ENCODE data around the gene KIF7. TPM values are rescaled to one million over a fixed set of nuclear protein-coding genes. Genes with fewer than 3 reads are reported as not detected.

KIF7 gene
- total and polyA plus RNA-seq, 2 of the 4 experiments (the other 2 are of a cell fraction) = 5.0 to 9.0 TPM

GRCh38 chr15:89679212-89679611, 23.9 kb upstream of the KIF7 start, which contains the start of gene PLIN1:
PLIN1 (minus strand) TSS chr15:89679367; CDS start chr15:89677489, 1,878 bp downstream.
- Histone ChIP-seq H3K18ac (ENCODE audit: low read depth, low read length) (no peak within 1 kb of the TSS), H3K9me1 (ENCODE audit: insufficient read depth, low read length) (peaks cover 8% of the 10 kb centered on the region; the same call in 1 of the 2 replicates), H2BK120ac (ENCODE audit: low read depth, low read length) (no peak within 1 kb of the TSS), H2BK5ac (ENCODE audit: low read depth, low read length, poor library complexity, severe bottlenecking) (no peak within 1 kb of the TSS), H3K4me3 (ENCODE audit: insufficient read depth, low read depth, low read length) (no peak within 1 kb of the TSS), H2BK20ac (ENCODE audit: low read depth, low read length) (no peak within 1 kb of the TSS), H3K4ac (ENCODE audit: low read depth, low read length) (no peak within 1 kb of the TSS), H3K23ac (ENCODE audit: low read depth, low read length) (no peak within 1 kb of the TSS), H3K9ac (ENCODE audit: low read depth, low read length) (no peak within 1 kb of the TSS), H3K27ac (ENCODE audit: insufficient read depth, low read length) (no peak within 1 kb of the TSS), H3K79me1 (ENCODE audit: low read depth in 1 of 2, low read length in 2 of 2) (no peaks in the 10 kb centered on the region), H4K8ac (ENCODE audit: low read depth in 2 of 2, low read length in 2 of 2) (no peak within 1 kb of the TSS), H2AK9ac (replicated peaks; ENCODE audit: low read depth, low read length, poor library complexity) (no peak within 1 kb of the TSS), H3K36me3 (ENCODE audit: control insufficient read depth, insufficient read depth, low read length) (peaks cover 2% of the 10 kb centered on the region; the same call in 1 of the 2 replicates), H3K14ac (replicated peaks; ENCODE audit: low read depth, low read length) (no peak within 1 kb of the TSS), H3K27me3 (ENCODE audit: control insufficient read depth, insufficient read depth, low read length) (no peaks in the 10 kb centered on the region), H4K20me1 (ENCODE audit: insufficient read depth, low read length) (no peaks in the 10 kb centered on the region), H3K4me1 (ENCODE audit: control insufficient read depth, insufficient read depth, low read length) (peaks cover 2% of the 10 kb centered on the region; the same call in 1 of the 2 replicates), H3K9me3 (ENCODE audit: control insufficient read depth, insufficient read depth, low read length) (no peaks in the 10 kb centered on the region), H3K4me2 (ENCODE audit: low read depth, low read length) (no peak within 1 kb of the TSS), H4K5ac (ENCODE audit: low read depth, low read length) (no peak within 1 kb of the TSS), H3K56ac (ENCODE audit: extremely low read depth, insufficient read depth, low read length) (no peak within 1 kb of the TSS), H4K91ac (ENCODE audit: insufficient read depth, low read depth, low read length) (no peak within 1 kb of the TSS), H2AK5ac (ENCODE audit: low read depth, low read length) (no peak within 1 kb of the TSS), H2AFZ (replicated peaks; ENCODE audit: low read length, poor library complexity) (no peak within 1 kb of the TSS), H2BK15ac (ENCODE audit: low read depth, low read length) (no peak within 1 kb of the TSS)
- WGBS, 2 experiments (ENCODE audit: extremely low coverage in 2 of 2, insufficient read length in 1 of 2) = no CpG with 5 or more reads among the region's 2 CpGs
- POLR2A ChIA-PET (ENCODE audit: unreplicated experiment) = no interaction called here
- CTCF ChIA-PET = no interaction called here
- TF ChIP-seq BHLHE40 (IDR thresholded peaks at IDR 0.05; ENCODE audit: low read depth, low read length) (no peak), CEBPB (IDR thresholded peaks at IDR 0.05; ENCODE audit: low read depth, low read length) (no peak), MAFK (IDR thresholded peaks at IDR 0.05; ENCODE audit: low read depth, low read length) (no peak), POLR2A (IDR thresholded peaks at IDR 0.05; ENCODE audit: low read depth, low read length) (no peak)
- DNase-seq (no peak), ATAC-seq (ENCODE audit: low read depth) (no peak)
- BruUV-seq (replicated peaks) = no TSS peak
- dilution Hi-C loops (cut with HindIII; ENCODE audit: low sequenced_read_pairs, unreplicated experiment) = no loop called here
- intact Hi-C loops (cut with micrococcal nuclease) = no loop called here
- in situ Hi-C loops (cut with MboI; ENCODE audit: low sequenced_read_pairs) = no loop called here
